OCI-LY3 (cell line): ENCODE results near the gene RBM17.

Experiments used
- CTCF ChIP-seq: fragments of 200-600, 300-600 bp; sonication (generic); IDR thresholded peaks from 2 replicates; pipeline ENCODE4 v1.5.1; 2014; ENCODE audit warnings: antibody characterized with exemption, low read length, low read depth
- EZH2phosphoT487 ChIP-seq: fragments of 200-600 bp; shearing (Covaris generic); IDR thresholded peaks from 2 replicates; pipeline ENCODE4 v1.6.1; 2018; ENCODE audit warnings: antibody characterized with exemption, mixed run types, low read depth

- TF ChIP-seq CTCF (no peak), EZH2phosphoT487 (no peak)
Observed at GRCh38 chr10:6128591-6129251, 39.9 kb downstream of the RBM17 start.
